WI38 (cell line): ENCODE results near the gene SLCO2A1.

Experiments
- H3K4me3 ChIP-seq: 2 replicates; pipeline ENCODE4 v1.5.1; 2011; ENCODE audit warnings: low read depth, mild to moderate bottlenecking, control low read depth, low read length
- TF ChIP-seq, protein P1 (sequence below): IDR thresholded peaks from 2 replicates; pipeline ENCODE4 v1.5.1; 2012; ENCODE audit warnings: low read depth, mild to moderate bottlenecking, control low read depth, low read length

The SLCO2A1 gene

DNA sequence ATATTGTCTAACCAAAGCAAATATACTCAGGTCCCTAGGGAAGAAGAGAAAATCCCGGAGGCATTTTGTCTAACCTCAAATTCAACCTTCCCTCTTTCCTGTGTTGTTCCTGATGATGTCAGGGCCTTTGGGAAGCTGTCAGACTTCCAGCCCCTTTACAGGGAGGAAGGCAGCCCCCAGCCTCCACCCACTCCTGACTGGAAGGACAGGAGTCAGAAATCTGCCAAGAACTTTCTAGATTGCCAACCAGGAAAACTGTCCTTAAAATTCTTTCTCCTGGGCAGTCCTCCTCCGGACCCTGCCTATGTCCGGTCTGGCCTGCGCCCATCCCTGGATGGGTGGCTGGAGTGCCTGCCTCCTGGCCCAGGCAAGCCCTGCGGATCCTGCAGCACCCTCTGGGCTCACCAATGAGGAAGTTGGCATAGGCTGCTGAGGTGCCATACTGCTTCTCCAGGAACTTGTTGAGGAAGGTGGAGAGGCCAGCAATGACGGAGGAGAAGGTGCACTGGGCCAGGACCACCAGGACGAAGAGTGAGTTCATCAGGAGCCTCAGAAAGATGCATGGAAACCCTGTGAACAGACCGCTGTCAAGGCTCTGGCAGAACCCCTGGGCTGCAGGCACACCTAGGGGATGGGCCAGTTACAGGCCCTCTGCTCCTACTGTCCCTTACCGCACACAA is 81.5 kb downstream of the SLCO2A1 start:
- TF ChIP-seq, protein P1, sequence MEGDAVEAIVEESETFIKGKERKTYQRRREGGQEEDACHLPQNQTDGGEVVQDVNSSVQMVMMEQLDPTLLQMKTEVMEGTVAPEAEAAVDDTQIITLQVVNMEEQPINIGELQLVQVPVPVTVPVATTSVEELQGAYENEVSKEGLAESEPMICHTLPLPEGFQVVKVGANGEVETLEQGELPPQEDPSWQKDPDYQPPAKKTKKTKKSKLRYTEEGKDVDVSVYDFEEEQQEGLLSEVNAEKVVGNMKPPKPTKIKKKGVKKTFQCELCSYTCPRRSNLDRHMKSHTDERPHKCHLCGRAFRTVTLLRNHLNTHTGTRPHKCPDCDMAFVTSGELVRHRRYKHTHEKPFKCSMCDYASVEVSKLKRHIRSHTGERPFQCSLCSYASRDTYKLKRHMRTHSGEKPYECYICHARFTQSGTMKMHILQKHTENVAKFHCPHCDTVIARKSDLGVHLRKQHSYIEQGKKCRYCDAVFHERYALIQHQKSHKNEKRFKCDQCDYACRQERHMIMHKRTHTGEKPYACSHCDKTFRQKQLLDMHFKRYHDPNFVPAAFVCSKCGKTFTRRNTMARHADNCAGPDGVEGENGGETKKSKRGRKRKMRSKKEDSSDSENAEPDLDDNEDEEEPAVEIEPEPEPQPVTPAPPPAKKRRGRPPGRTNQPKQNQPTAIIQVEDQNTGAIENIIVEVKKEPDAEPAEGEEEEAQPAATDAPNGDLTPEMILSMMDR: no peak
- H3K4me3 ChIP-seq: no peak overlapping the region

DNA sequence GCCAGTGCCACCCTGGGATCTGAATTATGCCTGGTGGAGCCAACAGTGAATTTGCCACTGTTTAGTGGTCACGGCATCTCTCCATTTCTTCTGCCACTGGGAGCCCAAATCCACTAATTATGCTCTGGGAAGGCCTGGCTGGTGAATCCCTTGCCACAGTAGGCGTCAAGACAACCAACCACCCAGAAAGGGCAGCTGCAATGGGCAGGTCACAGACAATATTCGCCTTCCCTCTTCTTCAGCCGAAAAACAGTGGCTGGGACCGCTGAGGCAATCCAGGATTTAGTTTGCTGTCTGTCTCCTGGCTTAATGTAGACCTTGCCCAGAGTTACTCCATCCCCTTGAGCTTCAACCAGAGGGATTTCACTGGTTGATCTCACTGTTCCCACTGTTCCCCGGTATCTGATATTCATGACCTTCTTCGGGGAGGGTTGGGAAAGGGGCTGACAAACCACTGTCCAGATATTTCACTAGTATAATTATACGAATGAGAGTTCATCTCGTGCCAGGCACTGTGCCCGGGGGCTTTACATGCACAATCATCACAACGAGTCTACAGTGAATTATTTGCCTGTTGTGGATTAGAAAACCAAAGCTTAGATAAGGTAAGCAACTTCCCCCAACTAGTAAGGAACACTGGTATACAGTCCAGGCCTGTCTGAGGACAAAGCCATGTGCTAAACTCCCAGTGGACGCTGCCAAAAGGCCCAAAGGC is 84.2 kb downstream of the SLCO2A1 start:
- H3K4me3 ChIP-seq: no peak overlapping the region
- TF ChIP-seq, protein P1: no peak

DNA sequence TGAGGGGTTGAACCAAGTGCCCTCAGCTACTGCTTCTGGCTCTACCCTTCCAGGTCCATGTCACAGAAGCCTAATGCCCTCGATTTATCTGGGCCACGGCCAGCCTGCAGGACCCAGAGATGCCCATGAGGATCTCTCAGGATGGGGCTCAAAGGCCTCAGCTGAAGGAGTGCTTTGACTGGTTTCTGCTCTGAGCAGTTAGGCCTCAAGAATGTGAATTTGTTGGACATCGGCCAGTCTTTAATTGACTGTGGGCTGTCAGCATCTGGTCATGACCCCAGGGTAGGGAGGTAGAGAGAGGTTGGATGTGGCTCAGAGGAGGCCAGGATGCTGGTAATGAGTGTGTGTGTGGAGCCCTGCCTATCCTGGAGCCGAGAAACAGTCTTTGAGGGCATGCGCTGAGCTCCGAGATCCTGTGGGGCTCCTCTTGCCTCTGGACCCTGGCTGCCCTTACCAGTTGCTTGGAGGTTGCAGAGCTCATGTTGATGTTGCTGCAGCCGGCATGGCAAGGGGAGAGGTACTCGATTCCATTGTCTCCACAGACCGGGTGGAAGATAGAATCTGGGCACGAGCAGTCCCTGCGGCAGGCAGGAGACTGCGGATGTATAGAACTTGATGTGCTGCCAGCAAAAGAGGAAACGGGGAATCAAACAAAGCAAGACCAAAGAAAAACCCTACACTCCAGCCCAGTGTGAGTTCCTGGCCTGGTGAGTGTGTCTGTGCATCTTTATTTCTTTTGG is 84.9 kb downstream of the SLCO2A1 start:
- H3K4me3 ChIP-seq: no peak overlapping the region

DNA sequence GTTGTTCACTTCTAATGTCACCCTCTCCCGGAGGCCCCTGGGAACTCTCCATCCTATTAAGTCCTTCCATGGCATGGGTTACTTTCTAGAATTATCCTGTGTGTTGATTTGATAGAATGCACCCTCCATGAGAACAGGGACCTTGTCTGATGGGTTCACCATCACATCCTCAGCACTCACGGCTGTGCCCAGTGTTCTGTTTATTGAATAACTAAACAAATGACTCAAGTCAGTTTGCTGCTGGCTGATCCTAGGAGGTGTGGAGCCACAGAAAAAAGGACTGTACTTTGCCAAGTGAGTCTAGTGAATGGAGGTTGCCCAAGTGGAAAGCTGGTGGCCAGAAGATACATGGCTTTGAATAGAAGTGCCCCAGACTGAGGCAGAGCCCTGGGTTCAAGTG is 85.5 kb downstream of the SLCO2A1 start:
- TF ChIP-seq, protein P1: no peak
- no peak overlapping the region for H3K4me3 ChIP-seq

More for the DNA sequence above, 84.9 kb downstream of the SLCO2A1 start:
- TF ChIP-seq, protein P1: no peak

DNA sequence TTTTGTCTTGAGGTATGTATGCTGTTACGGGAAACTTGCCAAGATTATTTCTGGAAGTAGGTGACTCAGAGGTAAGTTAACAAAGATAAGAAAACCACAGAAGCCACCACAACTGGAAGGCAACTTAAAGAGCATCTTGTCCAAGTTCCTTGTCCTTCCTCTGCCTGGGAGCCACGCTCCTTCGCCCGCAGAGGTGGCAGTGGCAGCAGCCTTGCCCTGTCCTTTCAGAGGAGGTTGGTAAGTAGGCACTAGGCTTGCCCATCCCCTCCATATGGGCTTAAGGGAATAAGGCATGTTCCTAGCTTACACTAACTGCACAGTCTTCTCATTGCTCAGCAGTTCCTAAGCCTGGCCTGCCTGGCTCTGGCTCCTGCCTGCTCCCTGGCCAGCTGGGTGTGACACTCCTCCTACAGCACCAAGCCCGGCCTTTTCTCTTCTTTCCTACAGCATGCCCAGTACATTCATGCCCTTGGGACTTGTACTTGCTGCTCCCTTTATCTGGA is 86.0 kb downstream of the SLCO2A1 start:
- H3K4me3 ChIP-seq: no peak overlapping the region

DNA sequence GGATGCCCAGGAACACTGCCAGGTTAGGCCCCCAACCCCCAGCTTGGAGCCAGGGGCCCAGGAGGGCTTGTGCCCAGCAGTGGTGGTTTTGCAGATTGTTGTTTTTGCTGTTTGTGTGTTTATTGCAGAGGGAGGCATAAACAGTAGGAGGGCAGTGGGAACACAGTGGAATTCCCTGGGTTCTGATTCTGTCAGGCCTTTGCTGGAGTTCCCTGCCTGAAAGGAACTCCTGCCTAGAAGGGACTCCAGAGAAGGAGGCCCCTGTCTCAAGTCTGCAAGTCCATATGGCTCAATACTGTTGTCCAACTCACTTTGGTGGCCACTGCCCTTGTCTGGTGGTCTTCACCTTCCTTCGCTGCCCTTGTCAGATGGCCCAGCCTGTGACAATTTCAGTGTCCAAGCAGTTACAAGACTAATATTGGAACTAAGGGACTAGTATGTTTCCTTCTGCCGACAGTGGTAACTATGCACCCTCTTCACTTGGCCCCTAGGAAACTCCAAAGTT is 86.6 kb downstream of the SLCO2A1 start:
- no peak overlapping the region for H3K4me3 ChIP-seq
- TF ChIP-seq, protein P1: no peak

More for the DNA sequence above, 86.0 kb downstream of the SLCO2A1 start:
- TF ChIP-seq, protein P1: no peak
